Measurements from ENCODE around the gene TMCO6.
"Not testable (repeated sequence)": the region's sequence is repeated elsewhere in the genome, so short reads cannot be mapped to it uniquely, and the experiment has no call there.

TMCO6 gene

DNA sequence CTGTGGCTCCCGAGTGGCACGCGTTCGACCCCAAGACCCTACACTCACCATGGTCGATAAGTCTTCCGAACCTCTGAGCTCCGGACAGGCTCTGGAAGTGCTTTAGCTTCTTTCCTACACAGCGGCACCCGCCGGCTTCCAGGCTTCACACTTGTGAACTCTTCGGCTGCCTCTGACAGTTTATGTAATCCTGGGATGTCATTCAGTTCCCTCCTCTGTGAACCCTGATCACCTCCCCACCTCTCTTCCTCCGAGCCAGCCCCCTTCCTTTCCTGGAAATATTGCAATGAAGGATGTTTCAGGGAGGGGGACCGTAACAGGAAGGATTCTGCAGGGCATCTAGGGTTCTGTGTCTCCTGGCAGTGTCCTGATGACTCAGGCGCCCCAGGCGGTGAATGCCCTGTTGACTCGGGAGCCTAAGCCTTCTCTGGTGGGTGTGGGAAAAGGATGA, 6.2 kb upstream of the TMCO6 start, which contains the start of gene CD14:
TSS of gene CD14 (minus strand) at position 155 of the 451 bp plus-strand sequence. CDS start at position 51, 104 bp downstream.
- H3K4me1 Mint-ChIP-seq, result peaks cover 16% of the 10 kb centered on the region
- H3K4me3 Mint-ChIP-seq, result peak within 1 kb of the TSS; percentile 83
- peak within 1 kb of the TSS; percentile 64 for H3K27ac Mint-ChIP-seq (ENCODE audit: low read depth)
- no peak for DNase-seq (ENCODE audit: low spot score in 2 of 2)
- no peaks in the 10 kb centered on the region for H3K9me3 Mint-ChIP-seq
- H3K36me3 Mint-ChIP-seq (ENCODE audit: insufficient read depth), result peaks cover 4% of the 10 kb centered on the region
- H3K27me3 Mint-ChIP-seq, result peaks cover 10% of the 10 kb centered on the region
- ATAC-seq (replicated peaks; ENCODE audit: extremely low read depth, poor library complexity, severe bottlenecking), result no peak

DNA sequence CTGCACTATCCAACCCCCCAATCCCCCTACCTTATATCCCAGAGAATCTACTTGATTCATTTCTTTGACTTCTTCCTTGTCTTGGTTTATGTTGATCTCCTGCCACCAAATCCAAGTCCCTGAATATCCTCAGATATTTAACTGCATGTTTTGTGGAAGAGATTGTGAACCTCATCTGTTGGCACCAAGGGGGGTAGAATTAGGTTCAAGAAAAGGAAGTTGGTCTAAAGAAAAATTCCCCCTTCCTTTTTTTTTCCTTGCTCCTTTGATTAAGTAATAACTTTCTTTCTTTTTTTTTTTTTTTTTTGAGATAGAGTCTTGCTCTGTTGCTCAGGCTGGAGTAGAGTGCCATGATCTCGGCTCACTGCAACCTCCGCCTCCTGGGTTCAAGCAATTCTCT, 5.8 kb upstream of the TMCO6 start:
- Mint-ChIP-seq H3K36me3 (ENCODE audit: insufficient read depth) (peaks cover 4% of the 10 kb centered on the region), H3K27ac (ENCODE audit: low read depth) (peak overlapping the region; percentile 64)
- no peak for ATAC-seq (replicated peaks; ENCODE audit: extremely low read depth, poor library complexity, severe bottlenecking)

DNA sequence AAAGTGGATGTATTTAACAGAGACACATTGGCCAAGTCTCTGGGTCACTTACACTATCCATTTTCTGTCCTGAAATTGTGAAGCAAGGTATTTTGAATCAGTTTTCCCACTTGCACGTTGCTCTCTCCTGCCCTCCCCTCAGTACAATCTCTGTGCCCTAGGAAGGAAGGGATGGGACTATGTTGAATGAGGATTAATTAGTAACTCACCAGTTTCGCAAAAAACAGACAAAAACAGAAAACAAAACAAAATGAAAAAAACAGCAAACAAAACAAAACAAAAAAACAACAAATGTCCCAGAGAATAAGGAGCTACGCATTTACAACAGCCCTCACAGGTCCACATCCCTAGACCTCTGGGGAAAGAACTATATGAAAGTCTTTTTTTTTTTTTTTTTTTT, 5.1 kb upstream of the TMCO6 start:
- Mint-ChIP-seq H3K36me3 (ENCODE audit: insufficient read depth) (peaks cover 7% of the 10 kb centered on the region), H3K27ac (ENCODE audit: low read depth) (no peak overlapping the region), H3K27me3 (peaks cover 10% of the 10 kb centered on the region), H3K4me1 (peaks cover 27% of the 10 kb centered on the region), H3K9me3 (no peaks in the 10 kb centered on the region), H3K4me3 (no peak overlapping the region)
- no peak for DNase-seq (ENCODE audit: low spot score in 2 of 2)
- ATAC-seq (replicated peaks; ENCODE audit: extremely low read depth, poor library complexity, severe bottlenecking), result no peak

More for the DNA sequence above, 5.8 kb upstream of the TMCO6 start:
- Mint-ChIP-seq H3K4me1 (peaks cover 21% of the 10 kb centered on the region), H3K4me3 (peak overlapping the region; percentile 83), H3K27me3 (peaks cover 10% of the 10 kb centered on the region), H3K9me3 (no peaks in the 10 kb centered on the region)
- no peak for DNase-seq (ENCODE audit: low spot score in 2 of 2)

DNA sequence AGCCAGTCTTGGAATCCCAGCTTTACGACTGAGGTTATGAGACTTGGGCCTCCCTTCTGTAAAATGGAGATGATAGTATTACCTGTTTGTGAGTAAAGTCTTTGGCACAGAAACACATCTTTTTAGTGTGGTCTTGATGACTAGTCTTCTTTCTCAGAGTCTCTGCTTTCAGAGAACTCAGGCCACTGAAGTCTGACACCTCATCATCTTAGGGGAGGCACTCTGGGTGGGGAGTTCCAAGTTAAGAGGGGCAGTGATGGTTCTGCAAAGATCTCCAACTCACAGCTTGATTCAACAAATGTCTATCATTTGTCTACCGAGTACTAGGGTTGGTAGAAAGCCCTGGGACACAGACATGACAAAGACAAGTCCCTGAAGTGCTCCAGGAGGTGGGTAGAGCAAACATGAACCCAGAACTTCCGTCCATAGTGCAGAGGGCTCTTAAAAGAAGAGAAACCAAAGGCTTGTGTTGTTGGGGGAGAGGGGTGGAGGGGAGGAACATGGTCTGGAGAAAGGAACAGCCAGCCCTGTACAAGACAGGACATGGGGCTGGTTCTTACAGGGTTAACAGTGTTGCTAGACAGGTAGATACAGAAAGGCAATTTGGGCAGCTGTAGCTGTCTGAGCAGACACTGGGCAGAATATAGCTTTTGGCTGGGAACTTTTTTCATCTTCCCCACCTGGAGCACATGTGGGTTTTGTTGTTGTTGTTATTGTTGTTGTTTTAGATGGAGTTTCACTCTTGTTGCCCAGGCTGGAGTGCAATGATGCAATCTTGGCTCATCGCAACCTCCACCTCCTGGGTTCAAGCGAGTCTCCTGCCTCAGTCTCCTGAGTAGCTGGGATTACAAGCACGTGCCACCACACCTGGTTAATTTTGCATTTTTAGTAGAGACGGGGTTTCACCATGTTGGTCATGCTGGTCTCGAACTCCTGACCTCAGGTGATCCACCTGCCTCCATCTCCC, 3.7 kb upstream of the TMCO6 start:
- no peaks in the 10 kb centered on the region for H3K9me3 Mint-ChIP-seq
- H3K4me3 Mint-ChIP-seq, result no peak overlapping the region
- ATAC-seq (replicated peaks; ENCODE audit: extremely low read depth, poor library complexity, severe bottlenecking), result no peak
- peaks cover 36% of the 10 kb centered on the region for H3K4me1 Mint-ChIP-seq
- peaks cover 10% of the 10 kb centered on the region for H3K27me3 Mint-ChIP-seq
- no peak overlapping the region for H3K27ac Mint-ChIP-seq (ENCODE audit: low read depth)
- peaks cover 10% of the 10 kb centered on the region for H3K36me3 Mint-ChIP-seq (ENCODE audit: insufficient read depth)
- DNase-seq (ENCODE audit: low spot score in 2 of 2), result no peak

DNA sequence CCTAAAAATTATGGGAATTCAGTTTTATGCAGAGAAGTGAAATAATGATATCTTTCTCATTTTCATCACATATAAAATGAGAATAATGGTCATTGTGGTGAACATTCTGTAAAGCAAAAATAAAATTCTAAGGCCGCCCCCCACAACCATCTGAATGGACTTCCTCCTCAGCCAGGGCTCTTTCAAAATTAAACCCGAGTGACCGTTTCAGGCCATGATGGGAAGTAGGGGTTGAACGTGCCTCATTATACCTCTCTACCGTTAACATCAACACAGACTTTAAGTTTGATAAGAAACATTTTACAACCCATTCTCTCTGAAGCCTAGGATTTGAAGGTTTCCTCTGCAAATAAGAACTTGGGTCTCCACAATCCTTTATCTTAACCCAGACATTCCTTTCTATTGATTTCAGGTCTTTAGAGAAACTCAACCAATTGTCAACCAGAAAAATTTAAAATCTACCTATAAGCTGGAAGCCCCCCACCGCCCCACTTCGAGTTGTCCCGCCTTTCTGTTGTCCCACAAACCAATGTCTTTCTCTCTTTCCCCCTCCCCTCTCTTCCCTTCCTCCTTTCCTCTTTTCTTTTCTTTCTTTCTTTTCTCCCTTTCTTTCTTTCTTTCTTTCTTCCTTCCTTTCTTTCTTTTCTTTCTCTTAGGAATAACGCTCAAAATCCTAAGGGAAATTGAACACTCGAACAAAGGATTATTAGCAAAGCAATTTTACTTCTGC, 1.7 kb upstream of the TMCO6 start:
- no peak overlapping the region for H3K27ac Mint-ChIP-seq (ENCODE audit: low read depth)
- no peaks in the 10 kb centered on the region for H3K27me3 Mint-ChIP-seq
- no peak for DNase-seq (ENCODE audit: low spot score in 2 of 2)
- no peaks in the 10 kb centered on the region for H3K9me3 Mint-ChIP-seq
- H3K4me3 Mint-ChIP-seq, result peak overlapping the region; percentile 83
- no peak for ATAC-seq (replicated peaks; ENCODE audit: extremely low read depth, poor library complexity, severe bottlenecking)
- H3K36me3 Mint-ChIP-seq (ENCODE audit: insufficient read depth), result peaks cover 8% of the 10 kb centered on the region
- peaks cover 49% of the 10 kb centered on the region for H3K4me1 Mint-ChIP-seq

DNA sequence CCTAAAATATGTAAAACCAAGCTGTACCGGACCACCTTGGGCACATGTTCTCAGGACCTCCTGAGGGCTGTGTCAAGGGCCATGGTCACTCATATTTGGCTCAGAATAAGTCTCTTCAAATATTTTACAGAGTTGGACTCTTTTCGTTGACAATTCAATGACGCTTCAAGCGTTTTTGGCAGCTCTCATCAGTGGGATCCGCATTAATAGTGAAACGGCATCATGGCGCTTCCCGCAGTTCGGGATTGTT, 428 bp upstream of the TMCO6 start:
- H3K27ac Mint-ChIP-seq (ENCODE audit: low read depth), result peak overlapping the region; percentile 91
- ATAC-seq (replicated peaks; ENCODE audit: extremely low read depth, poor library complexity, severe bottlenecking); H3K9me3 Mint-ChIP-seq; DNase-seq (ENCODE audit: low spot score in 2 of 2); H3K27me3 Mint-ChIP-seq: not testable (repeated sequence)
- peaks cover 45% of the 10 kb centered on the region for H3K4me1 Mint-ChIP-seq
- peaks cover 13% of the 10 kb centered on the region for H3K36me3 Mint-ChIP-seq (ENCODE audit: insufficient read depth)
- peak overlapping the region; percentile 83 for H3K4me3 Mint-ChIP-seq

DNA sequence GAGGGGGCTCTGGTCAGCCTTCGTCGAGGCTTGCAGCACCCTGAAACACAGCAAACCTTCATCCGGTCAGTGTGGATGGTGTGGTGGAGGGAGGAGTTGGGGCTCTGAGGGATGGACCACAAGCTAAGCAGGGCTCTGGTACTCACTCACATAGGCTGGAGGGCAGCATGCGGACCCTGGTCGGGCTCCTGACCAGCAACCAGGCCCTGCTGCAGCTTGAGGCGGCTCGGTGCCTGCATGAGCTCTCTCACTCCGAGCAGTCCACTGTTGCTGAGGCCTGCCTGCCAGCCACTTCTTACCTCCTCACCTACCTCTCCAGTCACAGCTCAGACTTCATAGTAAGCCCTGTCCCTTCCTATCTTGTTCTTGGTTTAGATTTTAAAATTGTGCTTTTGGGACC, 2.5 kb downstream of the TMCO6 start:
- Mint-ChIP-seq H3K36me3 (ENCODE audit: insufficient read depth) (peaks cover 13% of the 10 kb centered on the region), H3K27me3 (no peaks in the 10 kb centered on the region), H3K9me3 (no peaks in the 10 kb centered on the region), H3K27ac (ENCODE audit: low read depth) (no peak overlapping the region), H3K4me1 (peaks cover 62% of the 10 kb centered on the region), H3K4me3 (no peak overlapping the region)
- no peak for ATAC-seq (replicated peaks; ENCODE audit: extremely low read depth, poor library complexity, severe bottlenecking)
- DNase-seq (ENCODE audit: low spot score in 2 of 2), result no peak

DNA sequence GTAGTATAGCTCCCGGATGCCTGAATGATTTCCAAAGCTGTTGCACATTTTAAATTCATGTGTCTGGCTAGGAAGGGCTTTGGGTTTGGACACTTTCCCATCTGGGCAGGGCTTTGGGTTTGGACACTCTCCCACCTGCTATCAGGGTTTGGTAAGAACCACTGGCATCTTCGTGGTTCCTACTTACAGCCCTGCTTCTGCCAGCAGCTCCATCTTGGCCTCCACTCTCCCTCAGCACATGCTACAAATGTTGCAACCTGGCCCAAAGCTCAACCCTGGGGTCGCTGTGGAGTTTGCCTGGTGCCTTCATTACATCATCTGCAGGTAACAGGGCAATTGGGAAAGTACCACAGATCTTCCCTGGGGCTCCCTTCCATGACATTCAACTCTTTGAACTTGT, 3.5 kb downstream of the TMCO6 start:
- no peak for DNase-seq (ENCODE audit: low spot score in 2 of 2)
- H3K27me3 Mint-ChIP-seq, result no peaks in the 10 kb centered on the region
- peaks cover 65% of the 10 kb centered on the region for H3K4me1 Mint-ChIP-seq
- ATAC-seq (replicated peaks; ENCODE audit: extremely low read depth, poor library complexity, severe bottlenecking), result no peak
- no peaks in the 10 kb centered on the region for H3K9me3 Mint-ChIP-seq
- no peak overlapping the region for H3K27ac Mint-ChIP-seq (ENCODE audit: low read depth)
- H3K36me3 Mint-ChIP-seq (ENCODE audit: insufficient read depth), result peaks cover 15% of the 10 kb centered on the region
- H3K4me3 Mint-ChIP-seq, result peak overlapping the region; percentile 10

DNA sequence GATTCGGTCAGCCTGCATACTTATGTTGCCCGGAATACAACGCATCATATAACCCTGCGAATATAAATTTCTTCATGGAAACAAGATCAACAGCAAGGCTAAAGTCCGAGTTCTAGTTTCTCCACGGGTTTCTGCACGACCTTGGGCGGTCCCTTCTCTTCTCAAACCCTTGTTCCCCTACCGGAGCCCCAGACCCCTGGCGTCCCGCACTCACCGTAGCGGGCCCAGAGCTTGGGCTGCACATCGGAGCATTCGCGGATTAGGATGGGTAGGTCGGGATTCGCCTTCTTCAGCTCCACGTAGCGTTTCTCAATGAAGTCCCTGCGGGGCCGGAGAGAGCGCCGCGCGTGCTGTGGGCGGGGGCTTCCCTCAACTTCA, 7.8 kb downstream of the TMCO6 start:
- Mint-ChIP-seq H3K27me3 (no peaks in the 10 kb centered on the region), H3K27ac (ENCODE audit: low read depth) (peak overlapping the region; percentile 99), H3K4me1 (peaks cover 53% of the 10 kb centered on the region), H3K9me3 (no peaks in the 10 kb centered on the region), H3K4me3 (peak overlapping the region; percentile 96), H3K36me3 (ENCODE audit: insufficient read depth) (peaks cover 47% of the 10 kb centered on the region)
- DNase-seq (ENCODE audit: low spot score in 2 of 2) (no peak), ATAC-seq (replicated peaks; ENCODE audit: extremely low read depth, poor library complexity, severe bottlenecking) (peak; percentile 2)

- ATAC-seq (replicated peaks; ENCODE audit: extremely low read depth, poor library complexity, severe bottlenecking), result no peak
- no peaks in the 10 kb centered on the region for H3K4me1 Mint-ChIP-seq
- H3K4me3 Mint-ChIP-seq, result no peak overlapping the region
- peaks cover 80% of the 10 kb centered on the region for H3K36me3 Mint-ChIP-seq (ENCODE audit: insufficient read depth)
- no peak for DNase-seq (ENCODE audit: low spot score in 2 of 2)
- H3K9me3 Mint-ChIP-seq, result no peaks in the 10 kb centered on the region
- no peak overlapping the region for H3K27ac Mint-ChIP-seq (ENCODE audit: low read depth)
- H3K27me3 Mint-ChIP-seq, result no peaks in the 10 kb centered on the region
These were observed 19.6 kb downstream of the TMCO6 start for GRCh38 chr5:140658870-140659269.

- DNase-seq (ENCODE audit: low spot score in 2 of 2); H3K9me3 Mint-ChIP-seq; H3K27me3 Mint-ChIP-seq; H3K27ac Mint-ChIP-seq (ENCODE audit: low read depth); H3K4me1 Mint-ChIP-seq; ATAC-seq (replicated peaks; ENCODE audit: extremely low read depth, poor library complexity, severe bottlenecking); H3K4me3 Mint-ChIP-seq: not testable (repeated sequence)
- peaks cover 75% of the 10 kb centered on the region for H3K36me3 Mint-ChIP-seq (ENCODE audit: insufficient read depth)
These were observed 21.1 kb downstream of the TMCO6 start for GRCh38 chr5:140660371-140660770.

DNA sequence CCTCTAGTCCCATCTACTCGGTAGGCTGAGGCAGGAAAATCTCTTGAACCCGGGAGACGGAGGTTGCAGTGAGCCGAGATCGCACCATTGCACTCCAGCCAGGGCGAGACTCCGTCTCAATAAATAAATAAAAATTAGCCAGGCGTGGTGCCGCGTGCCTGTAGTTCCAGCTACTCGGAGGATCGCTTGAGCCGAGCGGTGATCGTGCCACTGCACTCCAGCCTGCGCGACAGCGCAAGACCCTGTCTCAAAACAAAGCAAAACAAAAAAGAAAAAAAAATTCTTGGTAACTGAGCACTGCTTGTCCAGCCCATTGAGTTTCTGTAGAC, 24.7 kb downstream of the TMCO6 start:
- no peak for ATAC-seq (replicated peaks; ENCODE audit: extremely low read depth, poor library complexity, severe bottlenecking)
- H3K27me3 Mint-ChIP-seq, result no peaks in the 10 kb centered on the region
- H3K9me3 Mint-ChIP-seq, result no peaks in the 10 kb centered on the region
- DNase-seq (ENCODE audit: low spot score in 2 of 2), result no peak
- peaks cover 32% of the 10 kb centered on the region for H3K4me1 Mint-ChIP-seq
- peak overlapping the region; percentile 99 for H3K4me3 Mint-ChIP-seq
- peak overlapping the region; percentile 96 for H3K27ac Mint-ChIP-seq (ENCODE audit: low read depth)
- H3K36me3 Mint-ChIP-seq (ENCODE audit: insufficient read depth), result peaks cover 51% of the 10 kb centered on the region
